Measurements from ENCODE around the gene EMC8.
A peak's percentile ranks its signal among the peaks of the same experiment; 100 is the strongest.
"Not testable (repeated sequence)": the region's sequence is repeated elsewhere in the genome, so short reads cannot be mapped to it uniquely, and the experiment has no call there.

EMC8 gene

DNA sequence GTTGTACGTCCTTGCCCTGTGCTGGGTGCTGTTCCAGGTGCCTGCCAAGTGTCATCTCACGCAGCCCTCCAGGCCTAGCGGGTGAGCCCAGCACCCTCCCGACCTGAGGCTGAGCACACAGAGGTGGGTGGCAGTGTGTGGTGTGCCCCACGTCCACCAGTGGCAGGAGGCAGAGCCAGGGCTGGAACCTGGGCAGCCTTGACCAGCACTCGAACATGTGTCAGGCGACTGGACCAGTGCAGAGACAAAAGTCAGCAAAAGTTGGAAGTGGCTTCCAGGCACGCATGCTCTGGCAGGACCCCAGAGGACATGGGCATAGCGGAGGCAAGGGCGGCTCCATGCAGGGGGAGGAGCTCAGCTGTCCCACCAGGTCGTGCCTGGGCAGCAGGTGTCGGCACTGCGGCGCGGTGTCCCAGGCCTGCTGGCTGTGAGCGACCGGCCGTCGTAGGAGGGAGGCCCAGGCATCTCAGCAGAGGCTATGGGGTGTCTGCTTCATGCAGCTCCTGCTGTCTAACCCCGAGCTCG is 35.9 kb upstream of the EMC8 start:
- no peak for DNase-seq (ENCODE audit: low read depth in 2 of 3, low spot score in 1 of 3)

DNA sequence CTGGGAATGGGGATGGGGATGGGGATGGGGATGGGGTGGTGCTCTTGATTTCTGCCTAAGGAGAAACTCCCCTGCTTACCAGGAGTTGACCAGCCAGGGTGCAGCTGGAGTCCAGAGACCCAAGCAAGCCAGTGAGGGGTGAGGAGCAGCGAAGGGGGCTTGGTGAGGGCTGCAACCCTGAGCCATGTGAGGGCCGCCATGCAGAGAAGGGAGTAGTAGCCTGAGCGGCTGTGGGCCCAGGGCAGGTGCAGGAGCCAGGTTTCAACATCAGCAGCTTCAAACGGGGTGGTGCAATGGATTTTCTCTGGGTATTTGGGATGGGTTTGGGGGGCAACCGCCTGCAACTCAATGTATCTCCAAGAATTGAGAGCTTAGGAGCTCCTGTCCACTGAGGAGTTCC is 35.4 kb upstream of the EMC8 start:
- no peak for DNase-seq (ENCODE audit: low read depth in 2 of 3, low spot score in 1 of 3)

- no peak for DNase-seq (ENCODE audit: low read depth in 2 of 3, low spot score in 1 of 3)
Measured at GRCh38 chr16:85833219-85833920, 34.0 kb upstream of the EMC8 start.

GRCh38 chr16:85832570-85833218 is 33.4 kb upstream of the EMC8 start:
- DNase-seq (ENCODE audit: low read depth in 2 of 3, low spot score in 1 of 3), result no peak

DNA sequence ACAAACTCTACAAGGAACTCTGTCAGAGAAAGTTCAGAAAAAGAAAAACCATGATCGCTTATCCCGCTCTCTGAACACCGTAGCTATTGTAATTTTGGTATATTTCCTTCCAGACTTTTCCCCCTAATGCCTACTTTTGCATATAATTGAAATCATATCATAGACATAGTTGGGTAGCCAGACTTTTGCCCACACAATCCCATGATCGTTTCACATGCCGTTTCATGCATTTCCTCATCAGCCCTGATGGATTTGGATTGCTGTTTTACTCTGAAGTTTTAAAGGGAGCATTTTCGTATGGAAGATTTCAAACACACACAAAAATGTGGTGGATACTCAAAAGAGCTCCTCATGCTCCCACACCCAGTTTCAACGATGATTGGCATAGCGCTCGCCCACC is 31.5 kb upstream of the EMC8 start:
- DNase-seq (ENCODE audit: low read depth in 2 of 3, low spot score in 1 of 3), result no peak

GRCh38 chr16:85829751-85830445 is 30.6 kb upstream of the EMC8 start:
- no peak for DNase-seq (ENCODE audit: low read depth in 2 of 3, low spot score in 1 of 3)

GRCh38 chr16:85829171-85829719 is 29.9 kb upstream of the EMC8 start:
- no peak for DNase-seq (ENCODE audit: low read depth in 2 of 3, low spot score in 1 of 3)

DNA sequence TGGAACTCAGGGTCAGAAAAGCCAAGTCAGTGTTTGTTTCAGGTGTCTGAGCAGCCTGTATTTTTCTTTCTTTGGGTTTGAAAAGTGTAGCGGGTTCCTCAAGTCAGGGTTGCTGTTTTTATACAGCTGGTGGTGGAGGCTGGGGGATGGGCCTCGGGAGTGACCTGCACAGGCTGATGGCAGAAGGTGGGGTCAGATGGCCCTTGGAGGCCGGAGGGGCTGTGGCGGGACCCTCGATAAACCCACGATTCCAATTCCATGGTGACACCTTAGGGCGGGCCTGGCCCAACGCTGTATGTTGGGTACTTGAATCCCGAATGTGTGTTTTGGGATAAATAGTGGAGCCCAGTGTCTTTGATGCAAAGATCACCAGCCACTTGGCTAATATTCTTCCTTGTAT is 28.8 kb upstream of the EMC8 start:
- DNase-seq (ENCODE audit: low read depth in 2 of 3, low spot score in 1 of 3), result no peak

DNA sequence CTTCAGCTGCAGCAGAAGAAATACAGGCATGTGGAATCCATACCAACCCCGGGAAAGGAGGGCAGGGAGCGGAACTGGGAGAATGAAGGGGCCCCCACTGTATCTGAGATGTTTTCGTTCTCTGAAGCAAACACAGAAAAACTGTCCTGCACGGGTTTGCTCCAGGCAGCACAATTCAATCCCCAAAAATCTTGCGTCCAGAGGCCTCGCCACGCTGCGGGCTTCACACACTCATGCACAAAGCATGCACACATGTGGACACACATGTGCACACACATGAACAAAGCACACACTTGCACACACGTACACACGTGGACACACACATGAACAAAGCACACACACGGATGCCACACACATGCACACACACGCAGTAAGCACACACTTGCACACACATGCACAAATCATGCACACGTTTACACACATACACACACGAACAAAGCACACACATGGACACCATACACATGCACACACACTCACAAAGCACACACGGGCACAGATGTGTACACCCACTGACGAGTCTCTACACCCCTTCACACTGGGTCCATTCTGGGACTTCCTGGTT is 27.4 kb upstream of the EMC8 start:
- no peak for DNase-seq (ENCODE audit: low read depth in 2 of 3, low spot score in 1 of 3)

- DNase-seq (ENCODE audit: low read depth in 2 of 3, low spot score in 1 of 3), result no peak
Measured at GRCh38 chr16:85825326-85825725, 26.0 kb upstream of the EMC8 start.

GRCh38 chr16:85824161-85825135 is 25.1 kb upstream of the EMC8 start:
- DNase-seq (ENCODE audit: low read depth in 2 of 3, low spot score in 1 of 3), result no peak

DNA sequence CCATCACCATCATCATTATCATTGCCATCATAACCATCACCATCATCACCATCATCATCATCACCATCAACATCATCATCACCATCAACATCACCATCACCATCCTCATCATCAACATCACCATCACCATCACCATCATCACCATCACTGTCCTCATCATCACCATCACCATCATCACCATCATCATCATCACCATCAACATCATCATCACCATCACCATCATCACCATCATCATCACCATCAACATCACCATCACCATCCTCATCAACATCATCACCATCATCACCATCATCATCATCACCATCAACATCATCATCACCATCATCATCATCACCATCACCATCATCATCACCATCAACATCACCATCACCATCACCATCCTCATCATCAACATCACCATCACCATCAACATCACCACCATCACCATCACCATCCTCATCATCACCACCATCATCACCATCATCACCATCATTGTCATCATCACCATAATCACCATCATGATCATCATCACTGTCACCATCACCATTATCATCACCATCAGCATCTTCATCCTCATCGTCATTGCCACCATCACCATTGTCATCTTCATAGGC is 24.1 kb upstream of the EMC8 start:
- no peak for DNase-seq (ENCODE audit: low read depth in 2 of 3, low spot score in 1 of 3)

- no peak for DNase-seq (ENCODE audit: low read depth in 2 of 3, low spot score in 1 of 3)
Measured at GRCh38 chr16:85822145-85822544, 22.8 kb upstream of the EMC8 start.

GRCh38 chr16:85821390-85822135 is 22.2 kb upstream of the EMC8 start:
- peak; percentile 69 to 91 (median 71) for DNase-seq (ENCODE audit: low read depth in 2 of 3, low spot score in 1 of 3)

- no peak for DNase-seq (ENCODE audit: low read depth in 2 of 3, low spot score in 1 of 3)
Measured at GRCh38 chr16:85820604-85821372, 21.4 kb upstream of the EMC8 start.

- no peak for DNase-seq (ENCODE audit: low read depth in 2 of 3, low spot score in 1 of 3)
Measured at GRCh38 chr16:85819771-85820170, 20.4 kb upstream of the EMC8 start.

- DNase-seq (ENCODE audit: low read depth in 2 of 3, low spot score in 1 of 3), result peak; percentile 80 to 93 (median 81)
Measured at GRCh38 chr16:85819245-85819644, 19.9 kb upstream of the EMC8 start.

- not testable (repeated sequence) for DNase-seq (ENCODE audit: low read depth in 2 of 3, low spot score in 1 of 3)
Measured at GRCh38 chr16:85817195-85817594, 17.9 kb upstream of the EMC8 start.
